IPS DF 4.7 (cell line): Measurements from ENCODE around the gene SSTR5.
"Not testable (repeated sequence)": the region's sequence is repeated elsewhere in the genome, so short reads cannot be mapped to it uniquely, and the experiment has no call there.

Source experiments
- DNase-seq: peaks from one replicate; pipeline ENCODE4 v3.0.0-alpha.2; 2013; ENCODE audit warnings: low spot score; ENCODE audit errors: extremely low read depth

Gene SSTR5

GRCh38 chr16:1072526-1073261 is at the start of gene SSTR5:
Gene SSTR5, plus strand, starts transcription at chr16:1072747. Its CDS starts 6,122 bp downstream, at chr16:1078869.
- no peak for DNase-seq

GRCh38 chr16:1024138-1024537 is 48.4 kb upstream of the SSTR5 start:
- DNase-seq = no peak

- not testable (repeated sequence) for DNase-seq
Observed at GRCh38 chr16:1025183-1025809, 47.3 kb upstream of the SSTR5 start.

DNA sequence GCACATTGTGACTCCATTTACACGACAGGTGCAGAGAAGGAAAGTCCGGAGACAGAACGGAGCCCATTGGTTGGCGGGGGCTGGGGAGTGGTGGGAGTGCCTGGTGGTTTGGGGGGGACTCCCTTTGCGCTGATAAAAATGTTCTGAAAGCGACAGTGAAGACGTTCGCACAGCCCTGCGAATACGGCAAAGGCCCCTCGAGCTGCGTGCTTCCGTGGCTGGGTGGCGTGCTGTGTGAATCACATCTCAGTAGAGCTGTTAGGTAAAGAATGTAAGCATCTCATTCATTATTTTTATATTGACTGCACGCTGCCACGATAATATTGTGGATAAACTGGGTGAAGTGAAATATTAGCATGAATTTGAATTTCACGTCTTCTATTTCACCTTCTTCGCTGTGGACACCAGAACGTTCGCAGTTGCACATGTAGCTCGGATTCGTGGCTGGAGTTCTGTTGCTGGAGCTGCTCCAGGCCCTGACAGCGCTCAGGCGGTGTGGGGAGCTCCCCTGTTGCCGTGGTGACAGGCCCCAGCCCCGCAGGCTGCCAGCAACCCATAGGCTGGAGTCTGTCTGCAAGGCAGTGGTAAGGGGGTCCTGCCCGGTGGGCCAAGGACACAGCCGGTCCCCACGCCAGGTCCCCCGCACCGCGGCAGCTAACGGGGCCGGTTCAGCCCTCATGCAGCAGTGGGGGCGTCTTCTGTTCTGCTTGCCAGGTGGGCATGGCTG is 46.3 kb upstream of the SSTR5 start:
- no peak for DNase-seq

DNA sequence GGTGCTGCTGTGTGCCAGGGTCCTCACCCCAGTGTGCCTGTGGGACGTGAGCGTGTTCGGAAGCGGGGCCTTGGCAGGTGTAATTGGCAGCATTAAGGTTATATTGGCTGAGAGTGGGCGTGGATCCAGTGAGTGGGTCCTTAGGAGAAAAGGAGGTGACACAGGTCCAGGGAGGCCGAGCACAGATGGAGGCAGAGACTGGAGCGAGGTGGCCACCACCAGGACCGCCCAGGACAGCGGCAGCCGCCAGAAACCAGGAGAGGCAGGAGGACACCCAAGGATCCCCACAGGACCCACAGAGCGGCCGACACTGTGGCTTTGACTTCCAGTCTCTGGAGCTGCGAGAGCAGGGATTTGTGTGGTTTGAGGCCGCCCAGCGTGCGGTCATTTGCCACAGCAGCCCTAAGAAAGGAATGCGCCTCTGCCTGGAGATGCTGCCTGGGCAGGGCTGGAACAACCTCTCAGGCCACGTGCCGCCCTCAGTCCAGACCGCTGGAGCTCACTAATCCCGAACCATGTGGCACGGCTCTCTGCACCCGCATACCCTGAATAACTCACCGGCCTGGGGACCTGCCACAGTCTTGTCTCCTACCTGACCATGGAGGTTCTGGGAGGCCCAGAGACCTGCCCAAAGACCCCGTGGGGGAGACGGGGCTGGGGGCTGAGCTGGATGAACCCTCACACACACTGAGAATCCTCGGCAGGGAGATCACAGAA is 45.6 kb upstream of the SSTR5 start:
- no peak for DNase-seq

DNA sequence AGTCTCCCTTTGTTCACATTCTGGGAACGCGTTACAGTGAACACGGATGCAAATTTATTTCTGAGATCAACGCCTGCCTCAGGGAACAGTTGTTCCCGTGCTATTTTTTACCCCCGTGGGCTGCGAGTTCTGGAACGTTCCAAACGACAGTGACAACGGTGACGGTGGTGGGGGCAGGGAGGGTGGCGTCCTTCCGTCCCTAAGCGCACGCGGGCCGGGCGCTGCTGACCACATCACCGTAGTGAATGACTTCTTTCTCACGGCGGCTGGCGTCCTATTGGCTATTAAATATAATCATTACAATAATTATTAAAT is 45.1 kb upstream of the SSTR5 start:
- DNase-seq = no peak

DNA sequence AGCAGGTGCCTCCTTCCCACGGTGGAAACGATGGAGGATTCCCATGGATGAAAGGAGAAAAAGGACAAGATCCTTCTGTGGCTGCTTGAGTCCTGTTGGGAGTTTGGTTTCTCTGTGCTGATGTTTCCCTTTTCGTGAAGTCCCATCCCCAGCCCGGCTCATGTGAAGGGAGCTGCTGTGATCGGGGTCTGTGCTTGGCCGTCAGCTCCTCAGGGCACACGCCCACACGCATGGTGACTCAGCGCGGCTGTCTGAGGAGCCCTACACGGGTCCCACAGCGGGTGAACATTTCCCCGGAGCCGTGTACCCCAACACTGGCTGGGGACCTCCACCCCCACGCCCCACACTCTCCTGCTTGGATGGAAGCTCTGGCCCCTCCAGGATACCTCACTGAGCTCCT is 44.5 kb upstream of the SSTR5 start:
- DNase-seq = no peak

DNA sequence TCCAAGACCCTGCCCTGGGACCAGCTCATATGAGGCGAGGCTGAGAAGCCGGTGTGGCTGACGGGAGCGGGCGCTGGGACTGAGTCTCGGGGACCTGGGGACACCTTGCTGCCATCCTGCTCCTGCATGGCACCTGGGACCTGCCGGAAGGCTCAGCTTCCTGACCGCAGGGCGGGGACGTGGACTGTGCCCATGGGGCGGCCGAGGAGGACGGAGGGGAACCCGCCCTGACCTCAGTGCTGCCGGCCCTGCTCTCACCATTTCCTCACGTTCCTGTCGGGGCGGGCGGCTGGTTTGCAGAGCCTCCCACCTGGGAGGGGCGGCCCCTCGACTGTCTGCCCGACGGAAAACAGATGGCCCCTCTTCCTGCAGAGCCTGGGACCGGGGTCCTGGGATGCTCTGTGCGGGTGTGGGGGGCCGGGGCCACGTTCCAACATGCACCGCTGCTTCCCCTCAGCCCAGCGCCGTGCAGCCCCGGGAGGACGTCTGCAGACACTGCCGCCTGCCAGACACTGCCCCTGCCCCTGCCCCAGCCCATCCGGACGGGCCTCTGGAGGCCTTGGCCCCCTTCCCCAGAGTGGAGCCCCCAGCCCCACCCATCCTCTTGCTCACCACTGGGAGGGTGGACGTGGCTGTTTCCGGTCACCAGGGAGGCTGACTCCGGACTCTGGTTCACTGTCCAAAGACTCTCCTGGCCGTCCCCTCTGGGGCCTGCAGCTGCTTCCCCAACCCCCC is 43.9 kb upstream of the SSTR5 start:
- DNase-seq = no peak

- DNase-seq = no peak
Observed at GRCh38 chr16:1029259-1029545, 43.3 kb upstream of the SSTR5 start.

GRCh38 chr16:1030473-1030901 is 42.1 kb upstream of the SSTR5 start:
- DNase-seq = no peak

GRCh38 chr16:1031666-1032065 is 40.9 kb upstream of the SSTR5 start:
- no peak for DNase-seq

GRCh38 chr16:1032607-1033006 is 39.9 kb upstream of the SSTR5 start:
- DNase-seq = no peak

GRCh38 chr16:1033128-1033679 is 39.3 kb upstream of the SSTR5 start:
- DNase-seq = no peak

DNA sequence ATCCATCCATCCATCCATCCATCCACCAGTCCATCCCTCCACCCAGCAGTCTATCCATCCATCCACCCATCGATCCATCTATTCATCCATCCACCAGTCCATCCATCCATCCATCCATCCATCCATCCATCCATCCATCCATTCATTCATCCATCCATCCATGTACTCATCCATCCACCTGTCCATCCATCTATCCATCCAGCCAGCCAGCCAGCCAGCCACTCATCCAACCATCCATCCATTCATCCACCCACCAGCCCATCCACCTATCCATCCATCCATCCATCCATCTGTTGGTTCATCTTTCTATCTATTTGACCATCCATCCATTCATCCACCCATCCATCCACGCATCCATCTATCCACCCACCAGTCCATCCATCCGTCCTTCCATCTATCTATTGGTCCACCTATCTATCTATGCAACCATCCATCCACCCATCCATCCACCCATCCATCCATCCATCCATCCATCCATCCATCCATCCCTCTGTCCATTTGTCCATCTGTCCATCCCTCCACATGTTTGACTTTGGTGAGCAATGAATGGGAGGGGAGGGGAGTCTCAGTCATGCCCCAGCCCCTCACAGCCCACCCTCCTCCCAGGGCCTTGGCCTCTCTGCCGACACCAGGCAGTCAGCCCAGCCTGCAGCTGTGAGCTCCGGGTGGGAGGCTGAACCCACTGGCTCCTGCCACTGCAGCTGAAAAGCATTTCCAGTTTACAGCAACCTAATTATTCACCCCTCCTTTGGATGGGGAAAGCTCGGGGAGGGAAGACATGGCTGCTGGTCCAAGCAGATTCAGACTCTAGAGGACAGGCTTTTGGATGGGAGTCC is 38.1 kb upstream of the SSTR5 start:
- DNase-seq = no peak

DNA sequence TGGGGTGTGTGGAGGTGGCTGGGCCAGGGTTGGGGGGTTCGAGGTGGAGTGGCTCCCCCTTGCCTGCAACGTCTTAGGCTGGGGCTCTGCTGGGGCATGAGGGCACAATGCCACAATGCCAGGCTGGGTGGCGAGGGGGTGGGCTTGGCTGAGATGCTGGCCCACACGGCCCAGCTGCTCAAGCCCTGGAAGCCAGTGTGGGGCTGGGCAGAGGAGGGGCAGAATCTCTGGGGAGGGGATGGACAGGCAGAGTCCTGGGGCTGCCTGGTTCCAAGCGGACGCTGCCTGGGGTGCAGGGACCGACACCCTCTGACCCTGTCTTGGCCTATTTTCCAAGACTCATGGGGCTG is 37.5 kb upstream of the SSTR5 start:
- DNase-seq = no peak

DNA sequence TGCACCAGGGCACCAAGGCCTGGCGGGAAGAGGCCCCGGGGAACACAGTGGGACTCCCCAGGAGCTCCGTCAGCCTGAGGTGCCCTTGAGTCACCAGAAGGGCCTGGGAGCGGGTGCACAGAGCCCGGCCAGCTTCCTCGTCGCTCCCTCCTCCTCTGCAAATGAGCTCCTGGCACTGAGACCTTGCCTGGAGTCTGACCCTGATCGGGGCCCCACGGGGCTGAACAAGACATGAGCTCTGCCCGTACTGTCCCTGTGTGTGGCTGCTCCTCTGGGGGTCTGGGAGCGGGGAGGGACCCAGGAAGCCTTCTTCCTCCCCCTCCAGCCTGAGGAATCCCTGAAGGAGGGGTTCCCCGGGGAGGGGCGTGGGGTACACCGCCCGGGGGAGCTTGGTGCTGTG is 36.4 kb upstream of the SSTR5 start:
- no peak for DNase-seq

DNA sequence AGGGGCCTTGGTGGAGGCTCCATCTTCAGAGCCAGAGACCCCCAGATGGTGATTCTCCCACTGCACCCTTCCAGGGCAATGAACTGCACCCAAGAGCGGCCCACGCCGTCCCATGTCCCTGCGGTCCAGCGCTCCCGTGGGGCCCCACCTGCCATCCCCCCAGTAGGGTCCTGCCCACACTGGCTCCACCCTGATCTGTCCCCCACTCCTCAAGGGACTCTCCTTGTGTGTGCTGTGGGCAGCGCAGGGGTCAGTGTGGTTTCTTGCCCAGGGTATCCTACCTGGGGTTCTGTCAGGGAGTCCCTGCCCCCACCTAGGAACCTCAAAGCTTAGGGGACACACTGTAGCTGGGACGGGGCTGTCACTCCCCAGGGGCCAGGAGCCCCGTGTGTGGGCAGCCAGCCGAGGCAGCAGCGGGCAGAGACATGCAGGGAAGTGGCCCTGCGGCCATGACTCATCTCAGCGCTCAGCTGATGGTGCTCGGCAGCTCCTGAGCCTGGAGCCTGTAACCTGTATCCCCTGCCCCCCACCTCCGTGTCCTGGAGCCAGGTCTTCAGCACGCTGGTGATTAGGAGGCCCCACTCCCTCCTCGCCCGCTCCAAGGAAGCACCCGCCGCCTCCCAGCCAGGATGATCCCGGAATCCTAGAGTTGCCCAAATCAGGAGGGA is 35.7 kb upstream of the SSTR5 start:
- peak; percentile 2 for DNase-seq

GRCh38 chr16:1037394-1038257 is 34.9 kb upstream of the SSTR5 start:
- DNase-seq = no peak

DNA sequence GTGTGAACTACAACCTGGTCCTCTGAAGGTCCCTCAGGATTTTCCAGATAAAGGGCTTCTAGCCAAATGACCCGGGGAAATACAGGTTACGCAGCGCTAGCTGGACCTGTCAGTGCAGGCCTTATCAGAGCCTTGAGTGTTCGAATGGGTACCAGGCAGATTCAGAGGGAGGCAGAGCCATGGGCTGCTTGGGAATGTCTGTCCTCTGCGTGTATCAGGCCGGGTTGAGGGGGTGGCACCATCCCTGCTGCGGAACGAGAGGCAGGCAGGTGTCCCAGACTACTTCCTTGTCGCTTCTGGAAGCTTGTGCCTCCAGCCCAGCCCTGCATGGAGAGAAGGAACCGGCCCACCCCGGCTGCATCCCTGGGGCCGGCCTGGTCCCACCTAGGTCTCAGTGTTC is 33.6 kb upstream of the SSTR5 start:
- DNase-seq = no peak
